Liver (tissue), 9 donors: Measurements from ENCODE around the gene MUC15. TPM values are rescaled to one million over a fixed set of nuclear protein-coding genes. Genes with fewer than 3 reads are reported as not detected.

Experiments
- DNase-seq: peaks from one replicate; pipeline ENCODE4 v3.0.0-alpha.2; 2017; ENCODE audit warnings: low spot score
- H3K27ac ChIP-seq, 2 donors: one replicate each; pipeline ENCODE4 v1.7.0; 2013; ENCODE audit warnings: inconsistent platforms in 2 of 2, low read length in 2 of 2, control low read depth in 1 of 2, low read depth in 1 of 2, mild to moderate bottlenecking in 1 of 2
- H3K27me3 ChIP-seq, 4 donors: one replicate each; pipeline versions ENCODE4 v1.6.1 to v1.7.0; 2013; ENCODE audit warnings: low read length in 3 of 4, inconsistent platforms in 1 of 4, mild to moderate bottlenecking in 1 of 4, moderate library complexity in 1 of 4; ENCODE audit not compliant: control insufficient read depth in 4 of 4, insufficient read depth in 4 of 4
- H3K36me3 ChIP-seq, 4 donors: one replicate each; pipeline versions ENCODE4 v1.6.1 to v1.7.0; 2013; ENCODE audit warnings: low read length in 3 of 4, mild to moderate bottlenecking in 3 of 4, low read depth in 1 of 4, moderate library complexity in 1 of 4; ENCODE audit not compliant: control insufficient read depth in 4 of 4, insufficient read depth in 3 of 4
- H3K4me1 ChIP-seq, 4 donors: one replicate each; pipeline versions ENCODE4 v1.6.1 to v1.7.0; 2013; ENCODE audit warnings: low read length in 3 of 4, mild to moderate bottlenecking in 3 of 4, moderate library complexity in 1 of 4; ENCODE audit not compliant: control insufficient read depth in 4 of 4, insufficient read depth in 4 of 4
- H3K4me3 ChIP-seq, 3 donors: one replicate each; pipeline versions ENCODE4 v1.6.1 to v1.7.0; 2013; ENCODE audit warnings: low read length in 3 of 3, control low read depth in 1 of 3, low read depth in 1 of 3, mild to moderate bottlenecking in 1 of 3
- H3K9ac ChIP-seq, 2 donors: one replicate each; pipeline ENCODE4 v1.7.0; 2013; ENCODE audit warnings: low read length in 2 of 2, mild to moderate bottlenecking in 2 of 2, moderate library complexity in 2 of 2, control low read depth in 1 of 2, low read depth in 1 of 2
- H3K9me3 ChIP-seq, 4 donors: one replicate each; pipeline versions ENCODE4 v1.6.1 to v1.7.0; 2013; ENCODE audit warnings: low read length in 3 of 4; ENCODE audit not compliant: control insufficient read depth in 4 of 4
- EGR1 ChIP-seq, 2 donors: IDR thresholded peaks; 2 replicates each; pipeline ENCODE4 v1.6.1; 2016 to 2018; ENCODE audit warnings: antibody characterized with exemption in 2 of 2, low read depth in 2 of 2
- FOXA2 ChIP-seq: IDR thresholded peaks from 2 replicates; pipeline ENCODE4 v1.6.1; 2016; ENCODE audit warnings: antibody characterized with exemption
- GABPA ChIP-seq, 2 donors: IDR thresholded peaks in 1 of 2; conservative IDR thresholded peaks in 1 of 2; 2 replicates each; pipeline ENCODE4 v1.6.1; 2016; ENCODE audit warnings: antibody characterized with exemption in 2 of 2, mild to moderate bottlenecking in 1 of 2, moderate library complexity in 1 of 2
- HNF4A ChIP-seq, 2 donors: conservative IDR thresholded peaks; 2 replicates each; pipeline ENCODE4 v1.6.1; 2016; ENCODE audit warnings: antibody characterized with exemption in 2 of 2, mild to moderate bottlenecking in 2 of 2
- HNF4G ChIP-seq: IDR thresholded peaks from 2 replicates; pipeline ENCODE4 v1.6.1; 2016; ENCODE audit warnings: antibody characterized with exemption
- JUND ChIP-seq, 2 donors: IDR thresholded peaks; 2 replicates each; pipeline ENCODE4 v1.6.1; 2016; ENCODE audit warnings: antibody characterized with exemption in 2 of 2
- RAD21 ChIP-seq, 2 donors: IDR thresholded peaks; 2 replicates each; pipeline ENCODE4 v1.6.1; 2016; ENCODE audit warnings: antibody characterized with exemption in 2 of 2, mild to moderate bottlenecking in 2 of 2
- RXRA ChIP-seq, 2 donors: IDR thresholded peaks; 2 replicates each; pipeline ENCODE4 v1.6.1; 2017 to 2018; ENCODE audit warnings: antibody characterized with exemption in 2 of 2, mild to moderate bottlenecking in 1 of 2
- SP1 ChIP-seq: IDR thresholded peaks from 2 replicates; pipeline ENCODE4 v1.6.1; 2018; ENCODE audit warnings: antibody characterized with exemption, mild to moderate bottlenecking
- TAF1 ChIP-seq: conservative IDR thresholded peaks from 2 replicates; pipeline ENCODE4 v1.6.1; 2016; ENCODE audit warnings: antibody characterized with exemption, mild to moderate bottlenecking
- YY1 ChIP-seq: IDR thresholded peaks from 2 replicates; pipeline ENCODE4 v1.6.1; 2016; ENCODE audit warnings: antibody characterized with exemption, mild to moderate bottlenecking
- WGBS: extraction: QIAGEN DNeasy Blood & Tissue Kit; methylation state at CpG from one replicate; pipeline ENCODE4 v1.1.7; 2013; 5-methylcytosine and 5-hydroxymethylcytosine counted together
- polyA plus RNA-seq, 2 donors: library from polyadenylated mRNA; stranded (reverse) in 1 of 2; unstranded in 1 of 2; fragments of 200-250 nt in 1 of 2; fragments of >200 nt in 1 of 2; fragmentation: Nextera tagmentation in 1 of 2; extraction: Ambion mirVana in 1 of 2; gene quantifications; one replicate each; pipeline versions ENCODE4 v1.2.1 to v1.2.3, GENCODE V29; 2013 to 2015
- total RNA-seq, 2 donors: library from RNA; depleted of rRNA; stranded (reverse); fragments of >200 nt; gene quantifications; one replicate each; pipeline ENCODE4 v1.2.3, GENCODE V29; 2014
- TF ChIP-seq, protein P1 (sequence below): fragments of 150-350 bp; IDR thresholded peaks from 2 replicates; pipeline ENCODE4 v1.5.1; 2017; ENCODE audit warnings: improper control_type of control experiment, low read depth, low read length; ENCODE audit not compliant: missing input control
- TF ChIP-seq, protein P2 (sequence below): IDR thresholded peaks from 2 replicates; pipeline ENCODE4 v1.6.1; 2016; ENCODE audit warnings: antibody characterized with exemption
- TF ChIP-seq, protein P3 (sequence below): IDR thresholded peaks from 2 replicates; pipeline ENCODE4 v1.6.1; 2016; ENCODE audit warnings: antibody characterized with exemption, mild to moderate bottlenecking
- TF ChIP-seq, protein P4 (sequence below): IDR thresholded peaks from 2 replicates; pipeline ENCODE4 v1.6.1; 2016; ENCODE audit warnings: antibody characterized with exemption
- TF ChIP-seq, protein P5 (sequence below): IDR thresholded peaks from 2 replicates; pipeline ENCODE4 v1.6.1; 2016; ENCODE audit warnings: antibody characterized with exemption
- donor health status: healthy.
- donor health status: healthy.
- donor health status: healthy.
- donor health status: healthy.
- donor health status: healthy.

Gene MUC15
- total and polyA plus RNA-seq, 4 donors: not detected

DNA sequence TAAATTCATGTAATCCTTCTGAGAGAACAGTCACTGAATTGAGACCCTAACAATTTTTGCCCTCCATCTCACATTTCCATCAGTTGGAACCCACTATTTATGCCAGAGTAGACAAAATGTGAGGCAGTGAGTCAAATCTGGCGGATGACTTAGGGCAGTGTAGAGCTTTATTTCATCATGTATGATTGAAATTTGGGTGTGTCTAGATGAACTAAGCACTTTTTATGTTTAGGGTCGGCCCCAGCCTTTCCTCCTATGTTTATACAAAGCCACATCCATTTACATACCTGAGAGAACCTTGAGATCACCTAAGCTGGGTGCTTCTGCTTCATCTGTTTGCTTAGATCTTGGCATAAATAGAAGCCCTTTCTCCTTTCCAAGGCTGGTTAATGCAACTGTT is 15.0 kb upstream of the MUC15 start:
- H3K4me1 ChIP-seq: no peaks in the 10 kb centered on the region
- 55% methylated on average over 2 of the region's 2 CpGs for WGBS

DNA sequence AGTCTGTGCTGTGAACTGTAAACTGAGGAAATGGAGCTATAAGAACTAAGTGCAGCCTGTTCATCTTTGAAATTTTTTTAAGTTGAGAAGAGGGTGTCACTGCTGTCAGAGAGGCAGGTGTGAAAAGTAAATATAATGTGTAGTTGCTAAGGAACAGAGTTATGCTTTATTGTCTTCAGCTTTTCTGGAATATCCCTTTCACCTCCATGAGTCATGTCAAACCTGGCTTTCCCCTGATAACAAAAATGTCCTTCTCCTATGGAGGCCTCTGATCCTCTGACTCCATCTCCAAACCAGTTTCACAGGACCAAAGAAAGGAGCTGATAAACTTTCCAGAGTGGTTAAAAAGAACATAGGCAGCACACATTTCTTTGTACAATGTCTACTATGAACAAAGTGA is 12.8 kb upstream of the MUC15 start:
- Histone ChIP-seq H3K4me1 (no peaks in the 10 kb centered on the region), H3K4me3 (no peak overlapping the region), H3K27ac (no peak overlapping the region), H3K9me3 (no peaks in the 10 kb centered on the region), H3K9ac (no peak overlapping the region), H3K27me3 (peaks cover 0 to 8% (median 0%) of the 10 kb centered on the region in 4 donors), H3K36me3 (no peaks in the 10 kb centered on the region)
- no peak for DNase-seq
- TF ChIP-seq, protein P1, sequence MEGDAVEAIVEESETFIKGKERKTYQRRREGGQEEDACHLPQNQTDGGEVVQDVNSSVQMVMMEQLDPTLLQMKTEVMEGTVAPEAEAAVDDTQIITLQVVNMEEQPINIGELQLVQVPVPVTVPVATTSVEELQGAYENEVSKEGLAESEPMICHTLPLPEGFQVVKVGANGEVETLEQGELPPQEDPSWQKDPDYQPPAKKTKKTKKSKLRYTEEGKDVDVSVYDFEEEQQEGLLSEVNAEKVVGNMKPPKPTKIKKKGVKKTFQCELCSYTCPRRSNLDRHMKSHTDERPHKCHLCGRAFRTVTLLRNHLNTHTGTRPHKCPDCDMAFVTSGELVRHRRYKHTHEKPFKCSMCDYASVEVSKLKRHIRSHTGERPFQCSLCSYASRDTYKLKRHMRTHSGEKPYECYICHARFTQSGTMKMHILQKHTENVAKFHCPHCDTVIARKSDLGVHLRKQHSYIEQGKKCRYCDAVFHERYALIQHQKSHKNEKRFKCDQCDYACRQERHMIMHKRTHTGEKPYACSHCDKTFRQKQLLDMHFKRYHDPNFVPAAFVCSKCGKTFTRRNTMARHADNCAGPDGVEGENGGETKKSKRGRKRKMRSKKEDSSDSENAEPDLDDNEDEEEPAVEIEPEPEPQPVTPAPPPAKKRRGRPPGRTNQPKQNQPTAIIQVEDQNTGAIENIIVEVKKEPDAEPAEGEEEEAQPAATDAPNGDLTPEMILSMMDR: no peak
- TF ChIP-seq, protein P2, sequence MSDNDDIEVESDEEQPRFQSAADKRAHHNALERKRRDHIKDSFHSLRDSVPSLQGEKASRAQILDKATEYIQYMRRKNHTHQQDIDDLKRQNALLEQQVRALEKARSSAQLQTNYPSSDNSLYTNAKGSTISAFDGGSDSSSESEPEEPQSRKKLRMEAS: no peak
- TF ChIP-seq RAD21 (IDR thresholded peaks at IDR 0.05): no peak
- TF ChIP-seq, protein P3, sequence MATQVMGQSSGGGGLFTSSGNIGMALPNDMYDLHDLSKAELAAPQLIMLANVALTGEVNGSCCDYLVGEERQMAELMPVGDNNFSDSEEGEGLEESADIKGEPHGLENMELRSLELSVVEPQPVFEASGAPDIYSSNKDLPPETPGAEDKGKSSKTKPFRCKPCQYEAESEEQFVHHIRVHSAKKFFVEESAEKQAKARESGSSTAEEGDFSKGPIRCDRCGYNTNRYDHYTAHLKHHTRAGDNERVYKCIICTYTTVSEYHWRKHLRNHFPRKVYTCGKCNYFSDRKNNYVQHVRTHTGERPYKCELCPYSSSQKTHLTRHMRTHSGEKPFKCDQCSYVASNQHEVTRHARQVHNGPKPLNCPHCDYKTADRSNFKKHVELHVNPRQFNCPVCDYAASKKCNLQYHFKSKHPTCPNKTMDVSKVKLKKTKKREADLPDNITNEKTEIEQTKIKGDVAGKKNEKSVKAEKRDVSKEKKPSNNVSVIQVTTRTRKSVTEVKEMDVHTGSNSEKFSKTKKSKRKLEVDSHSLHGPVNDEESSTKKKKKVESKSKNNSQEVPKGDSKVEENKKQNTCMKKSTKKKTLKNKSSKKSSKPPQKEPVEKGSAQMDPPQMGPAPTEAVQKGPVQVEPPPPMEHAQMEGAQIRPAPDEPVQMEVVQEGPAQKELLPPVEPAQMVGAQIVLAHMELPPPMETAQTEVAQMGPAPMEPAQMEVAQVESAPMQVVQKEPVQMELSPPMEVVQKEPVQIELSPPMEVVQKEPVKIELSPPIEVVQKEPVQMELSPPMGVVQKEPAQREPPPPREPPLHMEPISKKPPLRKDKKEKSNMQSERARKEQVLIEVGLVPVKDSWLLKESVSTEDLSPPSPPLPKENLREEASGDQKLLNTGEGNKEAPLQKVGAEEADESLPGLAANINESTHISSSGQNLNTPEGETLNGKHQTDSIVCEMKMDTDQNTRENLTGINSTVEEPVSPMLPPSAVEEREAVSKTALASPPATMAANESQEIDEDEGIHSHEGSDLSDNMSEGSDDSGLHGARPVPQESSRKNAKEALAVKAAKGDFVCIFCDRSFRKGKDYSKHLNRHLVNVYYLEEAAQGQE: no peak
- no peak for TF ChIP-seq FOXA2

More for the DNA sequence above, 15.0 kb upstream of the MUC15 start:
- no peak for DNase-seq
- H3K36me3 ChIP-seq: no peaks in the 10 kb centered on the region
- peaks cover 0 to 8% (median 0%) of the 10 kb centered on the region in 4 donors for H3K27me3 ChIP-seq
- H3K27ac ChIP-seq: no peak overlapping the region
- H3K4me3 ChIP-seq: no peak overlapping the region
- no peak for TF ChIP-seq RXRA (IDR thresholded peaks at IDR 0.05)
- no peak for TF ChIP-seq FOXA2
- no peak for TF ChIP-seq HNF4A (conservative IDR thresholded peaks at IDR 0.05)
- TF ChIP-seq GABPA (IDR thresholded peaks at IDR 0.05 in 1 of 2, conservative IDR thresholded peaks at IDR 0.05 in 1 of 2): no peak
- TF ChIP-seq, protein P3: no peak
- TF ChIP-seq JUND (IDR thresholded peaks at IDR 0.05): no peak
- TF ChIP-seq YY1: no peak
- no peak for TF ChIP-seq SP1
- TF ChIP-seq, protein P1: no peak
- TF ChIP-seq TAF1: no peak
- TF ChIP-seq EGR1 (IDR thresholded peaks at IDR 0.05; ENCODE audit: low read depth in 2 of 2): no peak
- TF ChIP-seq RAD21 (IDR thresholded peaks at IDR 0.05): no peak
- TF ChIP-seq, protein P4, sequence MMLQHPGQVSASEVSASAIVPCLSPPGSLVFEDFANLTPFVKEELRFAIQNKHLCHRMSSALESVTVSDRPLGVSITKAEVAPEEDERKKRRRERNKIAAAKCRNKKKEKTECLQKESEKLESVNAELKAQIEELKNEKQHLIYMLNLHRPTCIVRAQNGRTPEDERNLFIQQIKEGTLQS: no peak
- TF ChIP-seq HNF4G: no peak
- TF ChIP-seq, protein P5, sequence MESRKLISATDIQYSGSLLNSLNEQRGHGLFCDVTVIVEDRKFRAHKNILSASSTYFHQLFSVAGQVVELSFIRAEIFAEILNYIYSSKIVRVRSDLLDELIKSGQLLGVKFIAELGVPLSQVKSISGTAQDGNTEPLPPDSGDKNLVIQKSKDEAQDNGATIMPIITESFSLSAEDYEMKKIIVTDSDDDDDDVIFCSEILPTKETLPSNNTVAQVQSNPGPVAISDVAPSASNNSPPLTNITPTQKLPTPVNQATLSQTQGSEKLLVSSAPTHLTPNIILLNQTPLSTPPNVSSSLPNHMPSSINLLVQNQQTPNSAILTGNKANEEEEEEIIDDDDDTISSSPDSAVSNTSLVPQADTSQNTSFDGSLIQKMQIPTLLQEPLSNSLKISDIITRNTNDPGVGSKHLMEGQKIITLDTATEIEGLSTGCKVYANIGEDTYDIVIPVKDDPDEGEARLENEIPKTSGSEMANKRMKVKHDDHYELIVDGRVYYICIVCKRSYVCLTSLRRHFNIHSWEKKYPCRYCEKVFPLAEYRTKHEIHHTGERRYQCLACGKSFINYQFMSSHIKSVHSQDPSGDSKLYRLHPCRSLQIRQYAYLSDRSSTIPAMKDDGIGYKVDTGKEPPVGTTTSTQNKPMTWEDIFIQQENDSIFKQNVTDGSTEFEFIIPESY: no peak
- TF ChIP-seq, protein P2: no peak
- H3K9me3 ChIP-seq: no peaks in the 10 kb centered on the region
- no peak overlapping the region for H3K9ac ChIP-seq
